Activated CD8-positive, alpha-beta memory T cell treated with anti-CD3 and anti-CD28 coated beads, Interleukin-2, amount 50 U/mL, for 48 hours (primary cell): ENCODE measurements around the gene RPS6KA2.

ENCODE experiments used
- DNase-seq: peaks from one replicate; pipeline ENCODE4 v3.0.0-alpha.2; 2020

The RPS6KA2 gene

DNA sequence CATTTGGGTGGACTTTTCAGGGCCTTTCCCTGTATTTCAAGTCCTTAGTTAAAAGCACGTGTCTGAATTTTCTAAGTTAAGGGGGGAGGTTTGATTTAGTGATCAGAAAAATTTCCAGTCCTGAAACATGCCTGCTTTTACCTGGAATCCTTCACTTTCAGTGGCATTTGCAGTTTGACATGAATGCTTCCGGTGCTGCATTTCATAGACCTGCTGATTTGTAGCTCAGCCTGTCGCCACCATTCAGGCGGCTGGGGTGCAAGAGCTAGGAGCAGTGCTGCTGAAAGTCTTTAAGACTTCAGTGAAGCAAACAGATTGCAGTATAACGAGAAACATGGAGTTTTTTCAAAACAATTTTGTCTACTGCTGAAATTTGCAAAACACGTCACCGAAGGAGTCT lies 14.0 kb downstream of the RPS6KA2 start:
- DNase-seq: no peak

DNA sequence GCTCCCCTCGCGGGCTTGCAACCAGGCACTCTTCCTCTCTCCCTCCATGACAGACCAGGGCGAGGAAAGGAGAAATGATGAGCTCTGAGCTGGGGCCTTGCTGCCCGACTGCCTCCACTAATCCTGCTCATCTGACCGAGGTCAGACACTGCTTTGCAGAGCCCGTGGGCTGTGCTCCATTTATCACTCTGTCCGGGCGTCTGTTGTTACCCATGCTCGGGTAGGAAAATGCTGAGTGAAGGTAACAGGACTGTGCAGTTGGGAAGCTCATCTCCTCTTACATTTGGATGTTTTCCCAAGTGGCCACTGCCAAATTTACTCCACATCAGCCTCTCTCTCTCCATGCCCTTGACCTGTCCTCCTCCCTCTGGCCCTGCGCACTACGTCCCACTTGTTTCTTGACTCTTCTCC lies 14.6 kb downstream of the RPS6KA2 start:
- DNase-seq: peak; percentile 35

DNA sequence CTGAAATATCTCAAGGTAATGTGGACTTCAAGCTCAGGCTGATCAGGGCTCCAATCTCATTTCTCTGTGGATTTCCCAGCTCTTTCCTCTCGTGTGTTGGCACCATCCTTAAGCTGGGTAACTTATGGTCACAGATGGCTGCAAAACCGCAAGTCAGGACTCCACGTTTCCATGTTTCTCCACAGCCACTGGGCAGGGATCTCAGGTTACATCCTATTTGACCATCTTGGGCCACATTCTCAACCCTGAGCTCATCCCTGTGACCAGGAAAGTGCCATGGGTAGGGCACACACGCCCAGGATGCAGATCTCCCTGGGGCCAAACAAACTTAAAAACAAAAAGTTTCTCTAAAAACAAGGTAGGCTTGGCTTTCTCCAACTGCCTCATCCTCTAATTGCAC lies 15.4 kb downstream of the RPS6KA2 start:
- DNase-seq: no peak

DNA sequence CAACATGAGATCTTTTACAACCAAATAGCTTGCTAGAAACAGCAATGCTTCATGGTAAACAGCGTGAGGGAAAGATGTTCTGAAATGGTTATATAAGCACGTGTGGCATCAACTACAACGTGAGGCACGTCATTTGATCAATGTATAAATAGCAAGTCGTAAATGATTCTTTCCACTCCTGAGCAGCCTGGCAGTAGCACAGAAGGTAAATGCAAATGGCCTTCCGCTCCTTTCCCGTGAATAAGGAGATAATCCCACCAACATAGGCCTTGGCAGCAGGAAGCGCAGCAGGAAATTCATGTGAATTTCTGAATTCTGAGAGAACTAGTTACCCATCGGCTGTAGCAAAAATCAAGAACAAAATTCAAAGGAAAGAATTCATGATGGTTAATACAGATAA lies 17.0 kb downstream of the RPS6KA2 start:
- no peak for DNase-seq

DNA sequence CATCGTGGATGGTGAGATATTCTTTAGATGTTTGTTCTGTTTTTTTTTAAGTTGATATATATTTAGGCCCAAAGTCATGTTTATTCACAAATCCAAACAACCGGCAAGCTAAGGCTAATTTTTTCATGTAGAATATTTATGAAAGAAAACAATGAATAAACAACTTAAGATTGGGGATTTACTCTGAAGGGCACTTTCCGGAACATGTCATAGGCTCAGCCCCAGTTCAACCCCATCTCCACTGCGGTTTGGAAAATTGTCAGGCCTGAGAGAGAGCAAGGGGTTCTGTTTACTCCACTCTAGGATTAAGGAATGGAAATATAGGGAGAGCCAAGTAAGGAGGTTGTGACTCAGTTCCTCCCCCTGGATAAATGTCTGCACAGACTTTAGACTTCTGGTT lies 18.3 kb downstream of the RPS6KA2 start:
- no peak for DNase-seq

DNA sequence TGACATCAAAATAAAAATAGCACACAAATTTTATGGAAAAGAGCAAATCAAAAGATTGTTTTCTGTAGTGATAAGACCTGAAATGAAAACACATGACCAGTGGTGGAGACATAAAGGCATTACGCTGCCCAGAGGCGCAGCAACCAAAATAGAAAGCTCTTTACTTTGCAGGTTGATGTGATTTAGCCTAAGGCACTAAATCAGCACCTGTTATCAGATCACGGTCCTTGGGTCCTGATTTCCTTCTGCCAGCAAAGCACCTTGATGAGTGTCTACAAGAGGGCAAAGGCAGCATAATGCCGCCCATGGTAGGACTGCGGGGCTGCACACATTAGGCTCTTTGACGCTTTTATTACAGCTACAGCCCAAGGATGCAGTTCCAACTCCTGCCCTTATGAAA lies 21.3 kb downstream of the RPS6KA2 start:
- no peak for DNase-seq

DNA sequence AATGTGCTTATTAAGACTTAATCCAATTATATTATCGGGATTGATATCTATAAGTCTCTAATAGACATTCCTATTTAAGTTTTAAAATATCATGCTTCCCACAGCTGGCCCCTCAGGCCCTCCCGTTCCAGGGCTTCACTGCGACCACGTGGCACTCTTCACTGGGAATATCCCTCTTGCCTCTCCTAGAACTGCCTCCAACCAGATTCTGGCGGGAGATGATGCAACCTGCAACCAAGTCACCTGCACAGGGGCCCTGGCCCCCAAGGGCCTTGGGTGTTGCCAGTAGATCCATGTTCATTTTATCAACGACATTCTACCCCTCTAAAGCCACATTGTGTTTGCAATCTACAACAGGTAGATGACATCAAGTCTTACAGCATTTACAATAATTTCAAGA lies 22.1 kb downstream of the RPS6KA2 start:
- DNase-seq: no peak

DNA sequence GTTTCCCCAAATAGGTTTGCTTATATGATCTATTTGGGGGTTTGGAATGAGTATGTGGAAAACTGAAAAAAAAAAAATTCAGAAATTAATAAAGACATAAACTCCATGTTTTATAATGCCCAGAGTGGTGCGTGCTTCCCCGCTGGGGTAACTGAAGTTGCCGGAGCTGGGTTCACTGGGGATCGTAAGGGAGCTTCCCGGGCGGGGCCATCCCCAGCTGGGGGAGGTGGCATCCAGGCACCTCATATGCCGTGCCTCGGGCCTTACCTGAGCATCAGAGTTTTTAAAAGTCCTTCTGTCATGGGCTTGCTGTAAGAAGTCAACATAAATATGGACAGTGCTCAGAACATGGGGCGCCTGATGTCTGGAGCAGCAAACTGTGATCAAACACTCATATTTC lies 22.7 kb downstream of the RPS6KA2 start:
- no peak for DNase-seq

DNA sequence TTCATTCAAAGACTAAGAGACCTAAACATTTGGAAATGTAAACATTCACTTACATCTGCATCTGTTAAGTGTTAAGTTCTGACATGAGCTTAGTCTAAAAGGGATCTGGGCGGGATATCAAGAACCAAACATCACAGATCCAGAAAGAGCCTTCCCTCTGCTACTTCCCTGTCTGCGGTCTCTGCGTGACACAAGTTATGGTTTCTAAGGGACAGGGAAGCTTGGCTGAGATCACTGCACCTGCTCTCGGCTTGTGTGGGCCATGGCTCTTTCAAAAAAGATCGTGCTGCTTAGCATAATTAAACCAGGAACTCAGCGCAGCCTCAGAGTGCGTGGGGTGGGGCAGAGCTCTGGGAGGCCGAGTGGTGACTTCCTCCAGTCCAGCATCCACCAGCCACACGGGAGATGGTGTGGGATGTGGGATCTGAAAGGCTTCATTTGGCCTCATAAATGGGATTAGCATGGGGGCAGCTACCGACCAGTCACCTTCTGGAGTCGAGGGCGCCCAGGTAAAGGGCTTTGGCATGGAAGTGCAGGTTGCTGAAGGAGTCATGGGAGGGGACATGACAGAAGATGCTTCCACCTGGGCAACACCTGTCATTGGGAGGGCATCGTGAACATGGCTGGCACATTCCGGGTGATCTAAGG lies 23.9 kb downstream of the RPS6KA2 start:
- DNase-seq: no peak

DNA sequence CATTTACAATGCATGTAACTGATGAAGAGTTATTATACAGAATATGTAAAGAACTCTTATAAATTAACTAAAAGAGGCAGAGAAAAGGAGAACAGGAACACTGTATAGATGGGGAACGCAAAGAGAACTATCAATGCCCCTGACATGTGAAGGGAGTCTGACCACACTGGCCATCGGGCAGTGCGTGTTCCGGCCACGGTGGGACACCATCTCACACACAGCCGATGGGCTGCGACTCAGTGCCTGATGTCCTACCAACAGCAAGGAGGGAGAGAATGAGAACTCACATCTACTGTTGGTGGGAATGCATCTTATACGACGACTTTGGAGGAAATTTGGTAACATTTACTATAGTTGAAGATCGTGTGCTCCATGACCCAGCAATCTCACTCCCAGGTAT lies 25.1 kb downstream of the RPS6KA2 start:
- no peak for DNase-seq

DNA sequence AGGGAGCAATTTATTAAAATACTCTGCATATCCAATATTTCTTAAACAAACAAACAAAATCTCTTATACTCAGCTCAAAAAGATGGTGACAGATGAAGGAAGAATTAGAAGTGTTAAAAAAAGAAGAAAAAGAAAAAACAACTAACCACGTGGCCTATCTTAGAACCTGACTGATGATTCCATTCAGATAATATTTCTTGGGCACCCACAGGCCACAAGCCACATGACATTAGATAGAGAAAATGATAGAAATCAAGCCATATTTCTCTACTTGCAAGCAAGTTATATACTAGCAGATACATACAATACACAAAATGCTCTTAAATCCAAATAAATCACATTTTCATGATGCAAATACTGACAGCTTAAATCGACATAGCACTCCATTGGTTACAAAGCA lies 26.1 kb downstream of the RPS6KA2 start:
- no peak for DNase-seq

DNA sequence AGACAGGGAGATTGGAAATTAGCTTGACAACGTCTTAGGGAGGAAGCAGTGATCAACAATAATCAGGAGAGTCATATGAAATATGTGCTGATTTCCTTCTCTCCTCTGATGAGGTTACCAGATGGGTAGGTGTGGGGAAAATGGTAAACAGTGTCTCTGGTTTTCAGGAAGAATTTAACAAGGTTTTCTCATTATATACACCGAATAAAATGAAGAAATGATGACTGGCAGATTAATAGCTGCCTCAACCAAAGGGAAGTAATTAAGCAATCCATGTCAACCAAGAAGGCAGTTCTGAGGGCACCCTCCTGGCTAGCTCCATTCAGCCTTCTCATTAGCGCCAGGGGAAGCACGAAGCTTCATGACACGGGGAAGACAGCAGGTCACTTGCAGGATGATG lies 27.8 kb downstream of the RPS6KA2 start:
- no peak for DNase-seq

DNA sequence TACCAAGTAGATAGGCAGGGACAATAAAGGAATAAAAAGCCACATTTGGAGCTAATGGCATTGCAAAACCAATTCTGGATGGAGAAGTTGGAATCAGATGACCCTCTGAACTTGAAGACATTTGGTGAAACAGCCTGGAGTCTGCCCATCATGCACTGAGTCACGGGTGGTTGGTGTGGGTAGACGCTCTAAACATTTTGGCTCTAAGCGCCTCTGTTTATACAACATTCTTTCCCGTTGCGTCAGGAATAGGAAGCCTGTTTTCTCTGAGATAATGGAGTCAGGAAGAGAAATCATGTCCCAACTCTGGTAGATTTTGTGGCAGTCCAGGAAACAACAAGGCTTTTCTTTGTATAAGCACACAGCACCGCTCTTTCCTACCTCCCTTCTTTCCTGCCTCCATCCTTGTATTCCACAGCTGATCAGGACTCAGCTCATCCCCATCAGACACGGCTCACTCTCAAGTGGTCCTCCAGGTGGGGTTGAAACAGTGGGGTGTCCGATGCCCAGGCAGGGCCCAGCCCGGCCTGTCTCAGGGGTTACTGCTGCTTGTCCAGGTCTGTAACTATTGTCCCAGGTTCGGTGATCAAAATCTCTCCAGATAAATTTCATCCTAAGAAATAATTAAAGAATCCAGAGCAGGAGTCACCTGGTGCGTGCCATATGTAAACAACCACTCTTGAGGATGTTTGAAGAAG lies 28.5 kb downstream of the RPS6KA2 start:
- no peak for DNase-seq

DNA sequence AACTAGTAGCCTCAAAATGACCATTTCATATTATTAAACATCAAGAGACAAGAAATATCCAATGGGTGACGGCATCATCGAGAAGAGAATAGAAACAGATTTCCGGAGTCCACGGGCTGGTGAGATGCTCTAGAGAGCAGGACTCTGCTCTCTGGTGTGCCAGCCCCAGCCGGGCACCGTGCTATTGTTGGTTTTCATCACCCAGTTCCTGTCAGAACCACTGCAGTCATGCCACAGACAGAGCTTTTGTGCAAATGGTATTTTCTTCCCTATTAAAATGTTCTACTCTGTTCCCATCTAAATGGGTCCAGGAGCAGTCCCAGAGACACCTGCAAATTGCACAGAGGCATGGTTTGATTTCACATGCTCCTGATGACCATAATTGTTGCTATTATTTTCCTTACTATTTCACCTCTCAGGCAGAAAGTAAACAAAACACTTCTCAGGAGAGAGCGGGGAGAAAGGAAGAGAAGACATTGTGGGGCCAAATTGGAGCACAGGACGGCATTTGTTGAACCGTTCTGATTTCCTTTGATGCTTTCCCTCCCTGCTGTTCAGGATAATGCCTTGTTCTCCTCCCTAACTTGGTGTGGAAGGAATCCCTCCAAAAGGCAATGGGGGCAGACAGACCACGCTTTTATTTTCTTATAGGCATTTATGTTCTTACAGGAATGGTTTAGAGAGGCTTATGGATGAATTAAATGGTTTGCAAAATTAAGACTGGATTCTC lies 29.2 kb downstream of the RPS6KA2 start:
- DNase-seq: no peak

DNA sequence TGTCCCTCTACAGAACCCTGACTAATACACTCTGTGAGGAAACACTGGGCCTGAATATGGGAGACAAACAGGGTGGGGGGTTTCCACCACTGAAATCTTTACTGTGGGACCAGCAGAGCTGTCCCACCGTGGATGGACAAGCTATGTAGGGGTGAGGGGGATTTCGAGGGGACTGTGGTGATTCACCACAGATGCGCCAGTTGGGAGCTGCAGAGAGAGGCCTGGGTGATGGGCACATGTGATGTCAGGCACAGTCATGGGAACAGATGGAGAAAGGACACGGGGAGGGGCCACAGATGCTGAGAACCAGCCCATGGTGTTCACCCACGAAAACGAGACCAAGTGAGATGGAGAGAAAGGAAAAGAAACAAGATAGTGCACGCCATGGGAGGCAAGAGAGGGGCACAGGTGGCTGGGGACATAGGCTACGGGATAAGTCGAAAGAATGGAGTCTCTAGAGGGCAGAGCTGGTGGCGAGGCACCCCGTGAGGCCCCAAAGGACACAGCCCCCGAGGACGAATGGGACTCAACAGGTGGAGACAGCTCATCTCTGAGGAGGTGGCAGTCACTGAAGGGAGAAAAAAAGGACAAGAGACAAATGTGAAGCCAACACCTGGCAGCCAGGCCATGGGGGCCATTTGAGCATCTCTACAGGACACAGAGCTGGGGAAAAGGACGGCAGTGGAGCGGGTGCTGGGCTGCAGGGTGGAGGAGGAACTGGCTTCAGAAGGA lies 30.1 kb downstream of the RPS6KA2 start:
- no peak for DNase-seq

DNA sequence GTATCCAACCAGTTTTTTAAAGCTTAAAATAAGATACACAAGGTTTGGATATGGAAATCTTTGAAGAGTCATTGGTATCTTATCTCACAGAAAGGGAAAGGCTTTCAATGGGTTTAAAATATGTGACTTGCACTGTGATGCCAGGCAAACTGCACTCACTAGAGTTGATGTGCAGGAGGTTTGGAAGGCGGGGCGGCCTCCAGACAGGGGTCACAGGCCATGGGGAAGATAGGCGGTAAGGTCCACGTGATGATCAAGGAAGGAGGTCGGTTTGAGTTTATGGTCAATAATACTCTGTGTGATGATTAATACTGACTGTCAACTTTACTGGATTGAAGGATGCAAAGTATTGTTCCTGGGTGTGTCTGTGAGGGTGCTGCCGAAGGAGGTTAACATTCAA lies 31.1 kb downstream of the RPS6KA2 start:
- DNase-seq: no peak

DNA sequence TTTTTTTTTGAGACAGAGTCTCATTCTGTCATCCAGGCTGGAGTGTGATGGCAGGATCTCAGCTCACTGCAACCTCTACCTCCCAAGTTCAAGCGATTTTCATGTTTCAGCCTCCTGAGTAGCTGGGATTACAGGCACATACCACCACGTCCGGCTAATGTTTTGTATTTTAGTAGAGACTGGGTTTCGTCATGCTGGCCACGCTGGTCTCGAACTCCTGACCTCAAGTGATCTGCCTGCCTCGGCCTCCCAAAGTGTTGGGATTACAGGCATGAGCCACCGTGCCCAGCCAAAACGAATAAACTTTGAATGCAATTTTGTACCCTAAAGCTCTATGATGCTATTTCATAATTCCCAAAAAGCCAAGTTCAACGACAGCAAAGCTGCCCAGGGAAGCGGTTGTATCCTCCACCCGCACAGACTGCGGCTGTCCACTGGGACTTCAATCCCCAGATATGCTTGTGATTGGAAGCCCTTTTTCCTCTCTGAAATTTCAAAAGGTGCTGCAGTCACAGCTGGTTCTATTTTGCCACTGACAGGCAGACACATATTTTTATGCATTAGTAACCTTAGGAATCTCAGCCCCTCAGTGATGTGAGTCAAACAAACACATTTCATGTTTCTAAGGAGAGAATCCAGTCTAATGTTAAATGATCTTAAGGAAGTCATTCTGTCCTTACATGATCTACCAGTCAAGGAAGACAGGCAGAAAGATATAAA lies 31.8 kb downstream of the RPS6KA2 start:
- no peak for DNase-seq

DNA sequence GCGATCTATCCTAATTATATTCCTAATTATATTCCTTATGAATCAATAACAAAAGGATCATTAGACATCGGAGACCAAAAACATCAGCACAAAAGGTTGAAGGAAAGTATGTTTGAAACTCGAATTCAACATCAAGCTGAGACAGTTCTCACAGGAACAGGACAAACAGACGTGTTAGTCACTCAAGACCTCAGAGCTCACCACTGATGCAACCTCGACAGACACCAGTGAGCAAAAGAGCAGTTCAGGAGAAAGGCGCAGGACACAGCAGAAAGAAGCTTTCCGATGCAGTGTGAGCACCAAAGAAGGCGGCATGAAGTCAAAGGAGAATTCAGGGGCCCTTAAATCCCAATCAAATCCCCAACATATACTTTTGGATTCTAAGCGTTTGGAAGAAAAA lies 34.2 kb downstream of the RPS6KA2 start:
- no peak for DNase-seq

DNA sequence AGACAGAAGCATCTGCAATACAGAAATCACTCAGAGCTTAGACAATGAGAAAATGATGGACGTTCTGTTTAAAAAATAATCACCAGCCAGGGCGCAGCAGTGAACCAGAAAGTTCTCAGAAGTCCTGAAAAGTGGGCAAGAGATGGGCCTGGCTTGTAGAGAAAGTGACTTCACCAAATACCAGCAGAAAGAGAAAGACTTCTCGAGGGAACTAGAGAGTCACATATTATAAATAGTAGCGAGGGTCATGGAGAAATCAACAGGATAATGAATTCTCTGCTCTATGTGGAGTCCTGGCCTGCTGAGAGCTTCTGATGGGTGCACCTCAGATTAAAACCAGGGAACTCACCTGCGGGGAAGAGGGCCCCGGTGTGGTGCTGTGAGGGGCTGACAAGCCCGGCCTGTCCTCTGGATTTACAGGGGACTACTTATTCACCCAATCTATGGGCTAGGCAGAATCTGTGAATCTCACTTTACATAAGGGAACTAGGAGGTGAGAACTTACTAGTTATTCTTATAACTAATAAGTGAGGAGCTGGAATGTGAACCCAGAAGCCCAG lies 35.0 kb downstream of the RPS6KA2 start:
- no peak for DNase-seq

DNA sequence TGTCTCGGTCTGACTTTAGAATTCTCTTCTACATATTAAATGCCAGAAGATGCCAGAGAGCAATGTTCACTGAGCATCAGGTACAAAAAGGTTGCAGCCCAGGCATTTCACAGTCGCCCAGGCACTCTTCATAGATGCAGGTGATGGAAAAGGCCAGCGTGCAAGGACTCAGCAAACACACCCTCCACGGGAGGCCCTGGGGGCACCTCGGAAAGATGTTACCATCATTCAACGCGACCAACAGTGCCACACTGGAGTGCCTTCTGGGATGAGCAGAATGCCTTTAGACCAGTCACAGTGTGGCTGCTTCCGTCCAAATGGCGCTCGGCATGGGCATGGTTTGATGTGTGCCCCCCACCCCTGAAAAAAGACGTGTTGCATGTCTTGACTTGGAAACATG lies 36.0 kb downstream of the RPS6KA2 start:
- DNase-seq: no peak

DNA sequence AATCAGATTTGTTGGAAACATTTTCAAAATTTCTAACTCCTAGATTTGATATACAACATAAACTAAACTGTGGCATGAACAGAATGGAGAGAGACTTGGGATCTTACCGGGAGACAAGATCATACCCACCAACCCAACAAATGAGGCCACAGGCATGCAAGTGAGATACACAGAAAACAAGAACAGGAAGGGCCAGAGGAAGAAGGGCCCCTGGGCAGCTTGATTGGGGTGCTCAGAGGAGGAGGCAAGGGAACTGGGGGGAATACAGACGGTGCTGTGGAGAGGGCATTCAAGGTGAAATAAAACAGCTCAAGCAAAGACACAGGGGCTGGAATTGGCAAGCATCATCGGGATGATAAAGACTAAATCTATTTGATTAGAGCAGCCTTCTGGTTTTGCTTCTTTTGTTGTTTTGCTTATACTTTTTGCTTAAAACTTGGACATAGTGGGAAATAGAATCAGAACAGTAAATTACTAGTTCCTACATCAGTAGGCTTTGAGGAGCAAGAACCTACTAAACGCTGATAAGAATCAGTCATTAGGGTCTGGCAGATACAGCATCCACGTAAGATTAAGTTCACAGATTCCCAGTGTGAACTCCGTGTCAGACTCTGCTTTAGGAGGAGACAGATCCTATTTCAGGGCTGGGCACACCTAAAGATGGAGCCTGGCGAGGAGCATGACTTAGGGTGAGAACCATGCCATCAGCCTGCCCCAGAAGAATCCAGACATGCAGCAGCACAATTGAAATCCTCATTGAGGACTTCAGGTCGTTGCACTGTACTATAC lies 37.1 kb downstream of the RPS6KA2 start:
- DNase-seq: no peak

DNA sequence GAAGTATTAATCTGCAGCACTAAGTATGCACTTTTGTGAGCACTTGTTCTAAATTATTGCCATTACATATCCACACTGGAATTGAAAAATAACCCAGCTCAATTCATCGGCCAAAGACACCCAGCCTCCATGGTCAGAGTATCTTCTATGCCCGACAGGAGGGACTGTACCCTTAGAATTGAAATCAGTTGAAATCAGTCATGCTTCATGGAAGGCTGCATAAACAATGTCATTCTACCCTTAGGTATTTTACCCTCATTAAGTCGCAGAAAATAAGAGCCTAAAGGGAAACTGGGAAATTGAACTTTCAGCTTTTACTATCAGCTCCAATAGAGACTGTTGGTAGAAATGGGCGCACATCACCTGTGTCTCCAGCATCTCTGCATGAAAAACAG lies 37.7 kb downstream of the RPS6KA2 start:
- no peak for DNase-seq
